Stimulated activated CD8-positive, alpha-beta memory T cell treated with anti-CD3 and anti-CD28 coated beads, Interleukin-12 subunit alpha, Interleukin-12 subunit beta, amount 100 ng/mL, for 24 hours (primary cell): Measurements from ENCODE around the gene IL20.

ENCODE experiments used
- DNase-seq: peaks from one replicate; pipeline ENCODE4 v3.0.0-alpha.2; 2020; ENCODE audit errors: extremely low read depth

Gene IL20

GRCh38 chr1:206878456-206878855, 13.0 kb downstream of the IL20 start:
- no peak for DNase-seq

GRCh38 chr1:206880314-206880713, 14.9 kb downstream of the IL20 start:
- no peak for DNase-seq

GRCh38 chr1:206882555-206882954, 17.1 kb downstream of the IL20 start:
- DNase-seq, result no peak

GRCh38 chr1:206883160-206883559, 17.7 kb downstream of the IL20 start:
- DNase-seq, result no peak

- no peak for DNase-seq
Observed at GRCh38 chr1:206883876-206884275, 18.5 kb downstream of the IL20 start.

GRCh38 chr1:206885341-206886060, 20.1 kb downstream of the IL20 start:
- no peak for DNase-seq

GRCh38 chr1:206886831-206887230, 21.4 kb downstream of the IL20 start:
- DNase-seq, result no peak

- no peak for DNase-seq
Observed at GRCh38 chr1:206887701-206888100, 22.3 kb downstream of the IL20 start.

- no peak for DNase-seq
Observed at GRCh38 chr1:206890125-206891060, 25.0 kb downstream of the IL20 start.

- DNase-seq, result no peak
Observed at GRCh38 chr1:206891412-206891811, 26.0 kb downstream of the IL20 start.

- DNase-seq, result no peak
Observed at GRCh38 chr1:206892351-206892984, 27.0 kb downstream of the IL20 start.

GRCh38 chr1:206893380-206893779, 28.0 kb downstream of the IL20 start:
- DNase-seq, result no peak

GRCh38 chr1:206895325-206895724, 29.9 kb downstream of the IL20 start:
- no peak for DNase-seq

GRCh38 chr1:206895837-206896242, 30.4 kb downstream of the IL20 start:
- no peak for DNase-seq

- no peak for DNase-seq
Observed at GRCh38 chr1:206896261-206896660, 30.8 kb downstream of the IL20 start.

GRCh38 chr1:206897175-206897574, 31.8 kb downstream of the IL20 start, which contains the start of gene IL24:
Gene IL24 (plus strand): TSS chr1:206897443. CDS start chr1:206897833, 390 bp downstream.
- DNase-seq, result no peak

GRCh38 chr1:206898089-206898914, 32.9 kb downstream of the IL20 start:
- no peak for DNase-seq

GRCh38 chr1:206898915-206899431, 33.5 kb downstream of the IL20 start:
- DNase-seq, result no peak

GRCh38 chr1:206899717-206900116, 34.3 kb downstream of the IL20 start:
- no peak for DNase-seq

- DNase-seq, result no peak
Observed at GRCh38 chr1:206900149-206900548, 34.7 kb downstream of the IL20 start.

GRCh38 chr1:206901944-206902343, 36.5 kb downstream of the IL20 start:
- DNase-seq, result no peak
